ENCODE measurements around the gene SNCAIP.

The SNCAIP gene

DNA sequence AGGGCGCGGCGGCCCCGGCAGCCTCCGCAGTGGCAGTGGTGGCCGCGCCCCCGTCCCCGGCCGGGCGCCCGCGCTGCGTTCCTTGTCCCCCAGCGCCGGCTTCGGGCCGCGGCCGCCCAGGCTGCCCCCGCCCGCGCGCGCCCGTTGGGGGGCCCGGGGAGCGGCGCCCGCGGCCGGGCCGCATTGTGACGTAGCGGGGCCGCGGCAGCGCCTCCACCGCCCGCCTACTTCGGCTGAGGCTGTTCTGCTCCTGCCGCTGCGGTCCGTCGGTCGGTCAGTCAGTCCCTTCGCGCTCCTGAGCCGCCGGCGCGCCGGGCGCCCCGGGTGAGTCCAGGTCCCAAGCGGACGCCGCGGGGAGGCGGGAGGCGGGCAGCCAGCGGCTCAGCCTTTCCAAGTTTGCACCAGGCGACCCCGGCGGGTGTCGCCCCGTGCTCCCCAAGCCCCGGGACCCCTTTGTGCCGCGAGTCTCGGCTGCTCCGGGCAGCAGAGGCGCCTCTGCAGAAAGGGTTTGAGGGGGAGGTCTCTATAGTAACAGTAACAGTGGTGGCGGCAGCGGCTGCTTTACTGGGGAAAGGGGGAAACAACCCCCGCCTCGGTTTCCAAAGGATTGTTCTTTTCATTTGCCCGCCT lies at the start of gene SNCAIP:
SNCAIP (plus strand) TSS at position 277 of the 630 bp plus-strand sequence. CDS start 78,898 bp downstream, outside the sequence.
- Mint-ChIP-seq H3K27ac (no peak within 1 kb of the TSS), H3K4me3 (peak within 1 kb of the TSS; percentile 57), H3K27me3 (peaks cover 39% of the 10 kb centered on the region), H3K36me3 (no peaks in the 10 kb centered on the region), H3K9me3 (ENCODE audit: low read depth) (no peaks in the 10 kb centered on the region), H3K4me1 (ENCODE audit: low read depth) (peaks cover 9% of the 10 kb centered on the region)

DNA sequence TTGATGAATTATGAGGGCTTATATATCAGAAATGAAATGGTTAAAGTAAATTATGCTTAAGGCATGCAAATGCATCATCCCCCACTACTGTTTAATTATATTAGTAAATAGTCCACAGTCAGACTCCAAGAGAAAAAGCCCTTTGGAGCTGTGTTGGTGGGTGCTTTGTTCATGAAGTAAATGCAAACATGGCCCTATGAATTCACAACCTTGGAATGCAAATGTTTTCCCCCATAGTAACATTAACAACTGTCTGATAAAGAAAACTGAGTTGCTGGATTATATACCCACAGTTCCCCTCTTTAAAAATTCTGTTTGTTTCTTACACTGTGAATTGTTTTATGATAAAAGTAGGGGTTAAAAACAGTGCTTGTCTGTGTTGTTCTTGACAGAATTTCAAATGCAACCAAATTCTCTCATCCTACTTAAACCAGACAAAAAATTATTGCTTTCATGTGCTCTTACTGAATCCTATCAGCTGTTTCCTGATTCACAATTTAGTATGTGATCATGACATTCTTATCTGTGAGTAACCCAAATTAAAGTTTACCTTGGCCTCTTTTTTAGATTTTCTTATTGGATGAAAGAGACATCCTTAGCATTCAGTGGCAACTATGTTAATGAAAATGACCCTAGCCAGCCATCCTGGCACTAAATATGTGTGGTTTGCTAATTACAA lies 48.5 kb upstream of the SNCAIP start:
- Mint-ChIP-seq H3K4me3 (no peak overlapping the region), H3K27me3 (peaks cover 2% of the 10 kb centered on the region), H3K4me1 (ENCODE audit: low read depth) (no peaks in the 10 kb centered on the region), H3K9me3 (ENCODE audit: low read depth) (no peaks in the 10 kb centered on the region), H3K27ac (no peak overlapping the region), H3K36me3 (no peaks in the 10 kb centered on the region)

DNA sequence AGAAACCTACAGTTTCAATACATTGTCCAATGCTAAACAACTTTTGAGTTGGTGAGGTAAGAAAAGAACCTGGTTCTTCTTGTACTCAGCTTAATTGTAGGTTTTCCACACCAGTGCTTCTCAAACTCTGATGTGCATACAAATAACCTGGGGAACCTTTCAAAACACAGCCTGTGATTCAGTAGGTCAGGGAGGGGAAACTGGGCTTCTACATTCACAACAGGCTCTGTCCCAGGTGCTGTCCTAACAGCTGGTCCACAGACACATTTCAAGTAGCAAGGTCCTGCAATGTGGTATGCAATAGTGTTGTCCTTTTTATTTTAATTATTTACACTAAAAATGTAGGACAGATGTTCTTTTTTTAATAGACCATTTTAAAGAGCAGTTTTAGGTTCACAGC lies 47.4 kb upstream of the SNCAIP start:
- no peaks in the 10 kb centered on the region for H3K36me3 Mint-ChIP-seq
- H3K9me3 Mint-ChIP-seq (ENCODE audit: low read depth), result no peaks in the 10 kb centered on the region

DNA sequence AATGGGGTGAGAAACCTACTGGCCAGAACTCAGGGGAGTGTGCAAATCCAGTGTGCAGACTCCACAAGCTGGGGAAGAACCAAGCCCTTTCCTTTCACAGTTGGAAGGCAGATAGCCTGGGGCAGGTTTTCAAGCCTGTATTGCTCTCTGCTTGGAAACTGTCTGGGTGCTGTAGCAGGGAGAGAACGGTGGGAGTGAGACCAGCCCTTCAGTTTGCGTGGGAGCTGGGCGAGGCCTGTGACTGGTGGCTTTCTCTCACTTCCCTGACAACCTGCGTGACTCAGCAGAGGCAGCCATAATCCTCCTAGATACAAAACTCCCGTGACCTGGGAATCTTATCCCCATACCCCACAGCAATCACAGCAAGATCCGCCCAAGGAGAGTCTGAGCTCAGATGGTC lies 44.9 kb upstream of the SNCAIP start:
- H3K27me3 Mint-ChIP-seq, result peaks cover 2% of the 10 kb centered on the region
- no peak overlapping the region for H3K4me3 Mint-ChIP-seq
- H3K27ac Mint-ChIP-seq, result no peak overlapping the region
- peaks cover 3% of the 10 kb centered on the region for H3K9me3 Mint-ChIP-seq (ENCODE audit: low read depth)
- H3K4me1 Mint-ChIP-seq (ENCODE audit: low read depth), result no peaks in the 10 kb centered on the region
- H3K36me3 Mint-ChIP-seq, result no peaks in the 10 kb centered on the region

More for the DNA sequence above, 47.4 kb upstream of the SNCAIP start:
- H3K4me1 Mint-ChIP-seq (ENCODE audit: low read depth), result no peaks in the 10 kb centered on the region
- H3K27ac Mint-ChIP-seq, result no peak overlapping the region
- no peak overlapping the region for H3K4me3 Mint-ChIP-seq
- peaks cover 2% of the 10 kb centered on the region for H3K27me3 Mint-ChIP-seq

DNA sequence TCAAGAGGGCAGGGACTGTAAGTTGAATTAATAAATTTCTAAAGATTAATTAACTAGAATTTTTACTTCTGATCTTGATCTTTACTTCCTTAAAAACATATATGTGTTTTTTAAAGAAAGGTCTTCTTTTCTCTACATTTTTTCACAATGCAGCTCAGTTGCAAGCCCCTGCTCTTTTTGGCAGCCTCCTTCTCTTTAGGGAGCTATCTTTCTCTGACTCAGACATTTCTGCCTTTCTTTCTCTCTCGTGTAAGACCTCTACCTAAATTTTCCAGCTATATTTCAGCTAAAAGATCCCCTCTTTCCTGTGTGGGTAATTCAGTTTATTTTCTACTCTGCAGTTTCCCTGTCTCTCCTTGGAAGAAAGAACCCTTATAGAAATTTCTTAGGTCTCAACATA lies 38.3 kb upstream of the SNCAIP start:
- no peaks in the 10 kb centered on the region for H3K27me3 Mint-ChIP-seq

DNA sequence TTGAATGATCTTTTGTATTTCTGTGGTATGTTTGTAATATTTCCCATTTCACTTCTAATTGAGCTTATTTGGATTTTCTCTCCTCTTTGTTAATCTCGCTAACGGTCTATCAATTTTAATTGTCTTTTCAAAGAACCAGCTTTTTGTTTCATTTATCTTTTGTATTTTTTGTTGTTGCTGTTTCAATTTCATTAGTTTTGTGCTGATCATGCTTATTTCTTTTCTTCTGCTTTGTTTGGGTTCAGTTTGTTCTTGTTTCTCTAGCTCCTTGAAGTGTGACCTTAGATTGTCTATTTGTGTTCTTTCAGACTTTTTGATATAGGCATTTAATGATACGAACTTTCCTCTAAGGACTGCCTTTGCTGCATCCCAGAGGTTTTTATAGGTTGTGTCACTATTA lies 28.4 kb upstream of the SNCAIP start:
- H3K27ac Mint-ChIP-seq, result no peak overlapping the region
- no peaks in the 10 kb centered on the region for H3K36me3 Mint-ChIP-seq
- H3K4me1 Mint-ChIP-seq (ENCODE audit: low read depth), result no peaks in the 10 kb centered on the region
- H3K4me3 Mint-ChIP-seq, result no peak overlapping the region
- H3K27me3 Mint-ChIP-seq, result no peaks in the 10 kb centered on the region
- H3K9me3 Mint-ChIP-seq (ENCODE audit: low read depth), result peaks cover 7% of the 10 kb centered on the region

More for the DNA sequence above, 38.3 kb upstream of the SNCAIP start:
- H3K4me1 Mint-ChIP-seq (ENCODE audit: low read depth), result no peaks in the 10 kb centered on the region
- H3K9me3 Mint-ChIP-seq (ENCODE audit: low read depth), result peaks cover 10% of the 10 kb centered on the region
- H3K36me3 Mint-ChIP-seq, result no peaks in the 10 kb centered on the region
- no peak overlapping the region for H3K4me3 Mint-ChIP-seq
- no peak overlapping the region for H3K27ac Mint-ChIP-seq

GRCh38 chr5:122286541-122286940 lies 25.5 kb upstream of the SNCAIP start:
- no peak overlapping the region for H3K4me3 Mint-ChIP-seq
- peaks cover 6% of the 10 kb centered on the region for H3K9me3 Mint-ChIP-seq (ENCODE audit: low read depth)
- H3K27ac Mint-ChIP-seq, result no peak overlapping the region
- H3K27me3 Mint-ChIP-seq, result no peaks in the 10 kb centered on the region
- H3K4me1 Mint-ChIP-seq (ENCODE audit: low read depth), result no peaks in the 10 kb centered on the region
- no peaks in the 10 kb centered on the region for H3K36me3 Mint-ChIP-seq

DNA sequence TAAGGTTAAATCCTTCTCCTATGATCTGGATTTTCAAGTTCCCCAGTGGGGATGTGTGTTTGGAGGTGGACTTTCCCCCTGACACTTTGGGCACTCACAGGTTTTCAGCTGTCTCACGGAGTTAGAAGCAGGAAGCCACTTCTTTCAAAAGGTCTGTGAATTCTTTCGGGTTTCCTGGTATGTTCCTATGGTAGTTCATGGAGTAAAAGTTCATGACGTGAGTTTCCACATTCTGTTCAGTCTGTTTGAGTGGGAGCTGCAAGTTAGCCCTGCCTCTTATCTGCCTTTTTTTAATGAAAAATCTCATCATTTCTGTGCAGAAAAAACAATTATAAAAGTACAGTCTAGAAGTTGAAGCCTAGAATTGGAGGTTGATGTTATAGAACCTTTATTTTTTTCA lies 24.9 kb upstream of the SNCAIP start:
- Mint-ChIP-seq H3K27me3 (no peaks in the 10 kb centered on the region), H3K36me3 (no peaks in the 10 kb centered on the region), H3K27ac (no peak overlapping the region), H3K9me3 (ENCODE audit: low read depth) (peaks cover under 1% of the 10 kb centered on the region), H3K4me1 (ENCODE audit: low read depth) (no peaks in the 10 kb centered on the region), H3K4me3 (no peak overlapping the region)

DNA sequence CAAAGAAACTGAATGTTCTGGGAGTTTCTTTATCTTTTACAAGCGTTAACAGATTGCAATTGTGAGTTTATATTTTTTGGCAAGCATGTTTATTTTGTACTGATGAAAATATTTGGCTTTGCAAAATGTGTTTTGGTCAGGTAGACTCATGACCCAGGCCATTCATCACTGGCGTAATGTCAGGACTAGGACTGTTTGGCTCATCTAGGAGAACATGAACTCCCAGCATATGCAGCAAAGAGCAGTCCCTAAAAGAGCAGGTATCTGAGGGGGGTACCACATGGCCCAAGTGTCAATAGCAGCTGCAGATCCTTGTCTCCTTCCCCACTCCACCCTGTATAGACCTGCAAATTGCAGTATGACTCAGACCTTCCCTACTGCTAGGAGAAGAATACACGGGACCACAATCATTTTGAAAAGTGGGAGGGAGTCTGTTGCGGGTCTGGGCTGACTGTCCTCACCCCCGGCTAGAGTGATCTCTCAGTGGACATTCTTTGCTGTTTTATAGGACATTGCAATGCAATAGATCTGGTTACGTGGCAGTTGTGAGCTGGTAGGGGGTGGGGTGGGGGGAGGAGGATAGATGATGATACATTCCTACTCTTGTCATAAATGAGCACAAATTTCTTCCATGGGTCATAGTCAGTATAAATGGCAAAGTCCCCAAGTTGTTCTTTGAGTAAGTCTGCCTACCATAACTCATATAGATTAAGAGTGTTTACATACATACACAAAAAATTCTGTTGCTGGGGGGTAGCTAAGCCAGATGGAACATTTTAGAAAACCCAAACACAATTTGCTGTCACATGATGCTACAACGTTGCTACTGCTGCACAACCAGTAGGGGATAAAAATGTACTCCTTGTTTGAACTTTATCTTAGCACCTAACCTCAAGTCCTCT lies 20.8 kb upstream of the SNCAIP start:
- no peaks in the 10 kb centered on the region for H3K27me3 Mint-ChIP-seq
- no peaks in the 10 kb centered on the region for H3K4me1 Mint-ChIP-seq (ENCODE audit: low read depth)
- no peaks in the 10 kb centered on the region for H3K9me3 Mint-ChIP-seq (ENCODE audit: low read depth)
- H3K4me3 Mint-ChIP-seq, result no peak overlapping the region
- H3K27ac Mint-ChIP-seq, result no peak overlapping the region
- H3K36me3 Mint-ChIP-seq, result no peaks in the 10 kb centered on the region

DNA sequence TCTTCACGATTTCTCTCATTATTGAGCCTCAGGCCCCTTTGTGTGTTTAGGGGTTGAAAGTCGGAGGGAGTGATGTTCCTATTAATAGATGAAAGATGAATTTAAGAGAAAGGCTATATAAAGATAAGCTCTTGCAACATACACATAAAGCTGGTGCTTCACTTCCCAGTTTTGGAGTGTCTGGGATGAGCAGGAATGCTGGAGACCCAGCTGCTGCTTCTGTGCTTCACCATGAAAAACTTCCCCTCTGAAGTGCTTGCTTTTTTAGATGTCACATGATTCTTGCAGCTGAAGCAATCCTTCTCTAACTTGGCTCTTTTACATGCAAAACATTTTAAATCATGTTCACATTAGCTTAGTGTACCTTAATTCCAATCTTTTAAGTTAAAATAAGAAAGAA lies 19.7 kb upstream of the SNCAIP start:
- Mint-ChIP-seq H3K4me1 (ENCODE audit: low read depth) (no peaks in the 10 kb centered on the region), H3K27ac (no peak overlapping the region), H3K27me3 (no peaks in the 10 kb centered on the region), H3K4me3 (no peak overlapping the region), H3K36me3 (no peaks in the 10 kb centered on the region), H3K9me3 (ENCODE audit: low read depth) (no peaks in the 10 kb centered on the region)

DNA sequence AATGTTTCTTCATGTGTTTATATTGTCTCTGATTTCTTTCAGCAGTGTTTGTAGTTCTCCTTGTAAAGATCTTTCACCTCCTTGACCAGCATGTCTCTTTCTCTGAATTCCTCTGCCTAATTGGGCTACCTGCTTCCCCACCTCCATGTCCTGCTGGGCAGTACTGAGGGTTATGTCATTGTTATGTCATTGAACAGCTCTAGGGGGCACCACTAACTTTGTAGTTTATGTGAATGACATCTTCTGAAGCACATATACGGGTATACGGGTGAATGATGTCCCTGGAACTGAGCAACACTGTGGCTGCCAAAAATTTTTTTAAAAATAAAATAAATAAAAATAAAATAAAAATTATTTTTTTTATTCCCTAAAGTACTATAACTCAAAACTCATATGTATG lies 16.9 kb upstream of the SNCAIP start:
- no peaks in the 10 kb centered on the region for H3K9me3 Mint-ChIP-seq (ENCODE audit: low read depth)
- H3K27me3 Mint-ChIP-seq, result no peaks in the 10 kb centered on the region
- no peak overlapping the region for H3K4me3 Mint-ChIP-seq
- no peaks in the 10 kb centered on the region for H3K36me3 Mint-ChIP-seq
- H3K27ac Mint-ChIP-seq, result no peak overlapping the region
- no peaks in the 10 kb centered on the region for H3K4me1 Mint-ChIP-seq (ENCODE audit: low read depth)

GRCh38 chr5:122296871-122297270 lies 15.2 kb upstream of the SNCAIP start:
- H3K4me1 Mint-ChIP-seq (ENCODE audit: low read depth), result no peaks in the 10 kb centered on the region
- no peaks in the 10 kb centered on the region for H3K9me3 Mint-ChIP-seq (ENCODE audit: low read depth)
- no peaks in the 10 kb centered on the region for H3K27me3 Mint-ChIP-seq
- no peak overlapping the region for H3K27ac Mint-ChIP-seq
- H3K36me3 Mint-ChIP-seq, result no peaks in the 10 kb centered on the region
- H3K4me3 Mint-ChIP-seq, result no peak overlapping the region

- Mint-ChIP-seq H3K36me3 (no peaks in the 10 kb centered on the region), H3K4me1 (ENCODE audit: low read depth) (no peaks in the 10 kb centered on the region), H3K4me3 (no peak overlapping the region), H3K27ac (no peak overlapping the region), H3K27me3 (no peaks in the 10 kb centered on the region), H3K9me3 (ENCODE audit: low read depth) (no peaks in the 10 kb centered on the region)
Observed at GRCh38 chr5:122297587-122298298, 14.3 kb upstream of the SNCAIP start.

DNA sequence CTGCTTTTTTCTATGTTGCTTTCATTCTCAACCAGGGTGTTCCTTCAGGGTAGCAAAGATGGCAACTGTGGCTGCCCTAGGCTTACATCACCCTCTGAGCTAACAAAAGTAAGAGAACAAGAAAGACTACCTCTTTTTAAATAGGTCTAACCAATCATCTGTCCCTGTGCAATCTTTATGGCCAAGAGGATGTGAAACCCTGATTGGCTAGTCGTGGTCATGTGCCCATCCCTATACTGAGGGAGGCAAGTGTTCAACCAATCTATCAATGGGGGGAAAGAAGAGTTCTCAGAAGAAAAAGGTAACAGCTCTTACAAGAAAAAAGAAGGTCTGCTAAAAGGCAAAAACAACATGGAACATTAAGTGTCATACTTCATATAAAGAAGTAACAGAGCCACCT lies 11.7 kb upstream of the SNCAIP start:
- Mint-ChIP-seq H3K27ac (no peak overlapping the region), H3K36me3 (no peaks in the 10 kb centered on the region), H3K4me3 (no peak overlapping the region), H3K4me1 (ENCODE audit: low read depth) (no peaks in the 10 kb centered on the region), H3K9me3 (ENCODE audit: low read depth) (no peaks in the 10 kb centered on the region), H3K27me3 (no peaks in the 10 kb centered on the region)

- Mint-ChIP-seq H3K27me3 (peaks cover 1% of the 10 kb centered on the region), H3K27ac (no peak overlapping the region), H3K9me3 (ENCODE audit: low read depth) (no peaks in the 10 kb centered on the region), H3K4me3 (no peak overlapping the region), H3K36me3 (no peaks in the 10 kb centered on the region), H3K4me1 (ENCODE audit: low read depth) (no peaks in the 10 kb centered on the region)
Observed at GRCh38 chr5:122301016-122301415, 11.0 kb upstream of the SNCAIP start.

All from activated naive CD8-positive, alpha-beta T cell (primary cell).